Measurements from ENCODE around the gene FNBP1L. TPM values are rescaled to one million over a fixed set of nuclear protein-coding genes. Genes with fewer than 3 reads are reported as not detected.

The FNBP1L gene
- total RNA-seq, 1 experiment from 2014 or later, result 21.4 TPM

DNA sequence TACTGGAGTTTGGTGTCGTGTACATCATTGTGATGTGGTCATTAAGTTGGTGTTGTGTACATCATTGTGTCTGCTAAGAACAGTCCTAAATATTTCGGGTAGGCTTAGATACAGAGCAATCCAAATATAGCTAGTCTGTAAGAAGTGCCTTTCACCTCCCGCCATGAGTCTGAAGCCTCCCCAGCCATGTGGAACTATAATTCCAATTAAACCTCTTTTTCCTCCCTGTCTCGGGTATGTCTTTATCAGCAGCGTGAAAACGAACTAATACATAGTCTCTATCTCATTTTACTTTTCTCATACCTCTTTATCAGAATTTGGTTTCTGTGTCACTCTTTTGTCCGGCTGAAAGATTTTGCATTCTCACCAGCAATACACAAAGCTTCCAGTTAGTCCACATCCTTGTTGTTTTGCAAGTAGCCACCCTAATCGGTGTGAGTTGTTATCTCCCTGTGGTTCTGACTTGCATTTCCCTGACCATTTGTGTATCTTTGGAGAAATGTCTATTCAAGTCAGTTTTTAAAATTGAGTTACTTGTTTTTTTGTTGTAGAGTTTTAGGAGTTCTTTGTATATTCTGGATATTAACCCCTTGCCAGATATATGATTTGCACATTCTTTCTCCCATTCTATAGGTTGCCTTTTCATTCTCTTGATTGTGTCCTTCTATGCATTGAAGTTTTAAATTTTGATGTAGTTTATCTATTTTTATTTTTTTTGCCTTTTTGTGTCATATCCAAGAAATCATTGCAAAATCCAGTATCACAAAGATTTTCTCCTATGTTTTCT is 56.5 kb downstream of the FNBP1L start:
- H3K27ac ChIP-seq, result no peak overlapping the region
- no peak overlapping the region for H3K4me3 ChIP-seq
- no peaks in the 10 kb centered on the region for H3K27me3 ChIP-seq (replicated peaks)
- H3K36me3 ChIP-seq, result no peaks in the 10 kb centered on the region
- no peaks in the 10 kb centered on the region; the same call in 1 of the 2 replicates for H3K9me3 ChIP-seq (replicated peaks)
- H3K4me1 ChIP-seq (replicated peaks), result no peaks in the 10 kb centered on the region
- no peak for DNase-seq (ENCODE audit: low read depth in 1 of 2, low spot score in 2 of 2)

DNA sequence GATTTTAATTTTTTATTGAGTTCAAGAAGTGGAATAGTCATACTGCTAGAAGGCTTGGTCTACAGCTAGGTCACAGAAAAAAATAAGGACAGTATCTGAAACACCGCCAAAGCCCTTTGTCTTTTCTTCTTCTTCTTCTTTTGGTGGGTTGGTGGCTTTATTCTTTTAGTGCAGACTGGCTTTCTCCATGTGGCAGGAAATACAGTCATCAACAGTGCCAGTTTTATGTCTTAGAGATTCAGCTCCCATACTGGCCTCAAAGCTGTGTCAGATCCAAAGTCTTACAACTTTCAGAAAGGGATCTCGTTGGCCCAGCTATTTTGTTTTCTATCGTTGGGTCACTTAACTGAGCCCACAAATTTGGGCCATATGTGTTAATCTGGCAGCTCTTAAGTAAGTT is 58.2 kb downstream of the FNBP1L start:
- DNase-seq (ENCODE audit: low read depth in 1 of 2, low spot score in 2 of 2), result no peak
- H3K36me3 ChIP-seq, result no peaks in the 10 kb centered on the region
- no peaks in the 10 kb centered on the region for H3K27me3 ChIP-seq (replicated peaks)
- H3K27ac ChIP-seq, result no peak overlapping the region
- no peaks in the 10 kb centered on the region; the same call in 1 of the 2 replicates for H3K9me3 ChIP-seq (replicated peaks)
- no peak overlapping the region for H3K4me3 ChIP-seq
- H3K4me1 ChIP-seq (replicated peaks), result no peaks in the 10 kb centered on the region

DNA sequence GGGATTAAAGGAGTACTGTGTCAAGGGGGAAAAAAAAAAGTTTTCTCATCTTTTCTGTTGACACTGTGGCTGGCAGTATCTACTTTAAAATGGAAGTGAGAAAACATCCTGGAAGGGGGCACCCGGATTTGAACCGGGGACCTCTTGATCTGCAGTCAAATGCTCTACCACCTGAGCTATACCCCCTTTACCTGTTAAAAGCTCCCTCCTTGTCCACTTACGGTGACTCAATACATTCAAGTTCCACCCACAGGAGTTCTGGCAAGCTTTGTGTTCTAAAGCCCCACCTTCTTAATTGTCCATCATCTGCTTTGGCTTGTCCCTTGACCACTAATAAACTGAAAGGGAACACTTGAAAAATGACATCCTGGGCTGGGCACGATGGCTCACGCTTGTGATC is 68.2 kb downstream of the FNBP1L start:
- Histone ChIP-seq H3K36me3 (no peaks in the 10 kb centered on the region), H3K4me3 (no peak overlapping the region), H3K27ac (no peak overlapping the region), H3K27me3 (replicated peaks) (no peaks in the 10 kb centered on the region), H3K4me1 (replicated peaks) (no peaks in the 10 kb centered on the region), H3K9me3 (replicated peaks) (no peaks in the 10 kb centered on the region)
- peak in 1 of 2 experiments; percentile 4 for DNase-seq (ENCODE audit: low read depth in 1 of 2, low spot score in 2 of 2)

DNA sequence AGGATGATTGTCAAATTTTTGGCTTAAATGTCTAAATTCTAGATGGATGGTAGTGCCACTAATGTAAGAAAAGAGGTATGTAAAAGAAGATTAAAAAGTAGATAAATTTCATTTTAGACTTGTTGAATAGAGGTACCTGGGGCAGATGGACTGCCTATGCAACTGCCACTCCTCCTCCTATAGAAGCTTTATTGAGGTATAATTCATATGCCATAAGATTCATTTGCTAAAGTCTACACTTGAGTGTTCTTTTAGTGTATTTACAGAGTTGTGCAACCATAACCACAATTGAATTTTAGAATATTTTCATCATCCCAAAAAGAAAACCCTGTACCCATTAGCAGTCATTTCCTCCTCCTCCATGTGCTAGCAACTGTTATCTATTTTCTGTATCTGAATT is 70.6 kb downstream of the FNBP1L start:
- H3K27me3 ChIP-seq (replicated peaks), result no peaks in the 10 kb centered on the region
- no peak for DNase-seq (ENCODE audit: low read depth in 1 of 2, low spot score in 2 of 2)
- H3K4me3 ChIP-seq, result no peak overlapping the region
- H3K9me3 ChIP-seq (replicated peaks), result no peaks in the 10 kb centered on the region
- no peak overlapping the region for H3K27ac ChIP-seq
- no peaks in the 10 kb centered on the region for H3K4me1 ChIP-seq (replicated peaks)
- no peaks in the 10 kb centered on the region for H3K36me3 ChIP-seq

DNA sequence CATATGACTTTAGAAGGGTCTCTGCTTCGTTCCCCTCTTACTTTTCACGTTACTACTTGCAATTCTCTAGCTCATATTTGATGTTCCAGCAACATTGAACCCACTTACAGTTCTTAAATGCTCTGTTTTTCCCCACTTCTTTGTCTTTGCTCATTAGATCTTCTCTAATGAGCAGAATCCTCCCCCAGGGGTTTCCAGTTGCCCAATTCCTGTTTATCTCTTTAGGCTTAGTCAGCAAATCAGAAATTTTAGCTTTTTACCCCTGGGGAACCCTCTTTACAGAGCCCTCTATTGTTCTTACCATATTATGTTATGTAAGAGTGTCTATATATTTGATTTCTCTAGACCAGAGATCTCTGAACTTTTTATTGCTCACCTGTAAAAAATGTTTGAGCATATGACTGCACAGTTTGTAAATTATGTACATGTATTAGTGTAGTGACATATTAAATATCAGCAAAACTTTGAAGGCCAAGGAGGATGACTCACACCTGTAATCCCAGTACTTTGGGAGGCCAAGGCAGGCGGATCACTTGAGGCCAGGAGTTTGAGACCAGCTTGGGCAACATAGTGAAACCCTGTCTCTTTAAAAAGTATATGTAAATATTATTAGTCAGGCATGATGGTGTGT is 71.4 kb downstream of the FNBP1L start:
- H3K27ac ChIP-seq, result no peak overlapping the region
- DNase-seq (ENCODE audit: low read depth in 1 of 2, low spot score in 2 of 2), result no peak
- no peaks in the 10 kb centered on the region for H3K9me3 ChIP-seq (replicated peaks)
- H3K4me1 ChIP-seq (replicated peaks), result no peaks in the 10 kb centered on the region
- H3K27me3 ChIP-seq (replicated peaks), result no peaks in the 10 kb centered on the region
- no peak overlapping the region for H3K4me3 ChIP-seq
- no peaks in the 10 kb centered on the region for H3K36me3 ChIP-seq

DNA sequence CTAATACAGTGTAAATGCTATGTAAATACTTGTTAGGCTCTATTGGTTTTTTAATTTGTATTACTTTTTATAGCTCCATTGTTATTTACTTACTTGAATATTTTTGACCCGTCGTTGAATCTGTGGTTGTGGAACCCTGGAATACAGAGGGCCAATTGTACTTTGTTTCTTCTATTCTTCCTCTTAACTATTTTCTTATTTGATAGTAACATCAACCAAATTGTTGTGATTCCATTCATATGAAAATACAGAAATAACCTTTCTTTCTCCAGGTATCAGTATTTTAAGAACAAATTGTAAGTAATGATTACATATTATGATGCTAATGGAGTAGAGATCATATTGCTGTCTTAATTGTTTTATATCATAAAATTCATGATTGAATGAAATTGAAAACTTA is 73.7 kb downstream of the FNBP1L start:
- Histone ChIP-seq H3K4me1 (replicated peaks) (no peaks in the 10 kb centered on the region), H3K27me3 (replicated peaks) (no peaks in the 10 kb centered on the region), H3K9me3 (replicated peaks) (no peaks in the 10 kb centered on the region), H3K4me3 (no peak overlapping the region), H3K36me3 (no peaks in the 10 kb centered on the region), H3K27ac (no peak overlapping the region)
- no peak for DNase-seq (ENCODE audit: low read depth in 1 of 2, low spot score in 2 of 2)

DNA sequence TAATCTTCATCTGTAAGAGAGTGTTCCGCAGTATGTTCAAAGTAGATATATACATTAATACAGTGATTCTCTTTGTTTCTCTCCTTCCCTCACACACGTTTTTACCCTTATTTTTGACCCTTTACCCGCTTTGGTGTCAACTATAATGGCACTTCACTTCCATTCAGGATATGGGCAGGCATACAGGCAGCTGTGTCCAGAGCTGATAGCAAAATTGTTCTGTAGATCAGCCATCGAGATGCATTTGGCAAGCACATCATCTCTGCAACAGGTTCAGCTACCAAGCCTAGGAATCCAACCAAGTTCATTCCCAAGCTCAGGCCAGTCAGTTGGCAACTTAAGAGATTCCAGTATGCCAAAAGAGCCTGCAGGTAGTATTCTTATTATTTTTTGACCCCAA is 74.8 kb downstream of the FNBP1L start:
- Histone ChIP-seq H3K36me3 (no peaks in the 10 kb centered on the region), H3K9me3 (replicated peaks) (no peaks in the 10 kb centered on the region), H3K4me3 (no peak overlapping the region), H3K4me1 (replicated peaks) (no peaks in the 10 kb centered on the region), H3K27me3 (replicated peaks) (no peaks in the 10 kb centered on the region), H3K27ac (no peak overlapping the region)
- DNase-seq (ENCODE audit: low read depth in 1 of 2, low spot score in 2 of 2), result no peak

DNA sequence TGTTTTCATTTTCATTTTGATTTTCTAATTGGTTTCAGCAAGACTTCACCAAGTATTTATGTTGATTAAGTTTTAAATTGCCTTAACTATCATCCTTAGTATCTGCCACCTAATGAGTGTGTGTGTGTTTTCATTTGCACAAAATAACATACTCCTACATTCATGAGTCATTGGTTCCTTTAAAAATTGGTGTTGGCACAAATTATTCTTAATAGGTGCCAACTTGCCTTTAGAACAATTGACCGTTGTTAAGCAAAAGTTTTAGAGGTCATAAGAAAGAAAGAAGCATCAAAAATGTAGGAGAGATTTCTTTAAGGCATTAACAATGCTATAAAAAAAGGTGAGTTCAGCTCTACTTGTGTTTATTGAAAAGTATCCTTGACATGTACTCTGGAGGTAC is 77.5 kb downstream of the FNBP1L start:
- no peaks in the 10 kb centered on the region for H3K27me3 ChIP-seq (replicated peaks)
- no peak for DNase-seq (ENCODE audit: low read depth in 1 of 2, low spot score in 2 of 2)
- H3K4me3 ChIP-seq, result no peak overlapping the region
- H3K27ac ChIP-seq, result no peak overlapping the region
- H3K36me3 ChIP-seq, result no peaks in the 10 kb centered on the region
- H3K4me1 ChIP-seq (replicated peaks), result no peaks in the 10 kb centered on the region
- no peaks in the 10 kb centered on the region for H3K9me3 ChIP-seq (replicated peaks)

DNA sequence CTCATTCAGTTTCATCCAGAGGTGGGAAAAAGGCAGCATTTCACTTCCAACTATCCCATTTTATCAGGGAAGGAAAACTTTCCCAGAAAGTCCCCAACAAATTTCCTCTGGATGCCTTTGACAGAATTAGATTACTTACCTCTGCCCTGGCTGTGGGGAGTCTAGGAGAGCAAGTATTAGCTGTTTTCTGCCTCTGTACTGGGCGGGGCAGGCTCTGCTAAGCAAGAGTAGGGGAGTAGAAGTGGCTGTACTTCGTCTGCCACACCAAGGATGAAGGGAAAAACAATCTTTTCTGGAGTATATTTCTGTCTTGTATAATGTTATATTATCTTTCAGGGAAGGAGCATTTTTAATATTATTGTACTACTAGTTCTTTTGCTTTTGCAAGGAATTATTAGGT is 78.5 kb downstream of the FNBP1L start:
- no peaks in the 10 kb centered on the region for H3K27me3 ChIP-seq (replicated peaks)
- H3K4me1 ChIP-seq (replicated peaks), result no peaks in the 10 kb centered on the region
- H3K36me3 ChIP-seq, result no peaks in the 10 kb centered on the region
- no peak overlapping the region for H3K27ac ChIP-seq
- no peak for DNase-seq (ENCODE audit: low read depth in 1 of 2, low spot score in 2 of 2)
- H3K9me3 ChIP-seq (replicated peaks), result no peaks in the 10 kb centered on the region
- no peak overlapping the region for H3K4me3 ChIP-seq

DNA sequence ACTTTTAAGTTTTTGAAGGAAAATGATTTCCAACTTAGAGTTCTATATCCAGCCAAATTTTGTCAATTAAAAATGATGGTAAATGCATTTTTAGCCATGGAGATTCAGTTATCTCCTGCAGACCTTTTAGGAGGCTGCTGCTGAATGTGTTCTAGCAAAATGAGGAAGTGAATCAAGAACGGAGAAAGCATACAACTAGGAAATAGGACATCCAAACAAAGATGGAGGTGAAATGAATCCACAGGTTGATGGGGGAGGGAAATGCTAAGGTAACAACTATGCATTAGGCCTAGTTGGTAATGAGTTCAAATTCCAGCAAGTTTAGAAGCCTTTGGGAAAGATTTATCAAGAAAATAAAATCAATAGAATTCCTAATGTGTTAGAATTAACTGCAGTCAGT is 80.5 kb downstream of the FNBP1L start:
- Histone ChIP-seq H3K9me3 (replicated peaks) (no peaks in the 10 kb centered on the region), H3K27me3 (replicated peaks) (no peaks in the 10 kb centered on the region), H3K36me3 (no peaks in the 10 kb centered on the region), H3K27ac (no peak overlapping the region), H3K4me1 (replicated peaks) (no peaks in the 10 kb centered on the region), H3K4me3 (no peak overlapping the region)
- no peak for DNase-seq (ENCODE audit: low read depth in 1 of 2, low spot score in 2 of 2)

DNA sequence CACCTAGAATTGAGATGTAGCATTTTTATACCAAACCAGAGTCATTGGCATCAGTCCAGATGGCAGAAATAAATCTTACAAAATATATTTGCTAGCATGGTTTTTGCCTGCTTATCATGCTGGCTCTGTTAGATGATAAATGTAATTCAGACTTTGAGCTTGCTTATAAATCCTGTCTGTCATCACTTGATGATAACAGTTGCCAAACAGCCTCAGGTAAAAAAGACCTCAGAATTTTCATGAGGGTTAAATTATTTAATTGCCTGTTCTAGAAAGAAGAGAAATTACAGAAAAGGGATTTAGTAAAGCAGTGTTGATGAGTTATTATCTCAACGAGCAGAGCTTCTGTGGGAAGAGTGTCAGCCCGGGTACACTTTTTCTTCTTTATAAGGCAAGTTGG is 83.3 kb downstream of the FNBP1L start:
- Histone ChIP-seq H3K27ac (no peak overlapping the region), H3K9me3 (replicated peaks) (no peaks in the 10 kb centered on the region), H3K36me3 (no peaks in the 10 kb centered on the region), H3K27me3 (replicated peaks) (no peaks in the 10 kb centered on the region), H3K4me3 (no peak overlapping the region), H3K4me1 (replicated peaks) (no peaks in the 10 kb centered on the region)
- DNase-seq (ENCODE audit: low read depth in 1 of 2, low spot score in 2 of 2), result no peak

DNA sequence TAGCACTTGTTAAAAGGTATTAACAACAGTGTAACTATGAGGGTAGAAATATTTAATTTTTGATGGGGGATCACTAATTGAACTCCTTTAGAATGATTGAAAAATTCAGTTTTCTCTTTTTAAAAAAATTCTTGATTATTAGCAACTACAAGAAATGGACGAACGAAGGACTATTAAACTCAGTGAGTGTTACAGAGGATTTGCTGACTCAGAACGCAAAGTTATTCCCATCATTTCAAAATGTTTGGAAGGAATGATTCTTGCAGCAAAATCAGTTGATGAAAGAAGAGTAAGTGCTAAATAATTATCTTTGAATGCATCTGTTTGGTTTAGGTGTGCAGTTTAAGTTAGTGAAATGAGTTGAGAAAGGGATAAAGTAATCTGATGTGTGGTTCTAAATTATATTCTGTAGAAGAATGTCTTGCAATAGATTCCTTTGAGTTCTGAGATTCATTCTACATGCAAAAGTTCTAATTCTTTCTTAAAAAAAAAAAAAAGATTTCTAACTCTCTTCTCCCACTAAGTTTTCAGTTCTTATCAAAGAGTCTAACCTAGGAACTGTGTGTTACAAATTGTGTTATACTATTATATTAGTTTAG is 85.0 kb downstream of the FNBP1L start:
- Histone ChIP-seq H3K4me1 (replicated peaks) (no peaks in the 10 kb centered on the region), H3K9me3 (replicated peaks) (no peaks in the 10 kb centered on the region), H3K4me3 (no peak overlapping the region), H3K27ac (no peak overlapping the region), H3K36me3 (no peaks in the 10 kb centered on the region), H3K27me3 (replicated peaks) (no peaks in the 10 kb centered on the region)
- no peak for DNase-seq (ENCODE audit: low read depth in 1 of 2, low spot score in 2 of 2)

DNA sequence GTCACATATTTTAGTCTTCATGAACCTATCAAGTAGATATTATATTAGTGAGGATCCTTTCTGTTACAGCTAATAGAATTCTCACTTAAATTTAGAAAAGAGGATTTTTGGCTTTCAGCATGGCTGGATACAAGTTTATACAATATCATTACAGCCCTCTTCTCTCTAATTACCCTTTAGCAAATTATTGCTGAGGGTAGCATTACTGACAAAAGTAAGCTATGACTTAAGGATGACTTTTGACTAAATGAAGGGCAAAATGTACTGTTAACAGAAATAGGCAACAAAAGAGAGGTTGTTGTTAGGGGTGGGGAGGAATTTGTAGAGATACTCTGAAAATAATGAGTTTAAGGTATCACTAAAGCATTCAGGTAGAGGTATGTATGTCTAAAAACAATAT is 85.8 kb downstream of the FNBP1L start:
- Histone ChIP-seq H3K36me3 (no peaks in the 10 kb centered on the region), H3K27ac (no peak overlapping the region), H3K9me3 (replicated peaks) (no peaks in the 10 kb centered on the region), H3K27me3 (replicated peaks) (no peaks in the 10 kb centered on the region), H3K4me1 (replicated peaks) (no peaks in the 10 kb centered on the region), H3K4me3 (no peak overlapping the region)
- DNase-seq (ENCODE audit: low read depth in 1 of 2, low spot score in 2 of 2), result no peak

DNA sequence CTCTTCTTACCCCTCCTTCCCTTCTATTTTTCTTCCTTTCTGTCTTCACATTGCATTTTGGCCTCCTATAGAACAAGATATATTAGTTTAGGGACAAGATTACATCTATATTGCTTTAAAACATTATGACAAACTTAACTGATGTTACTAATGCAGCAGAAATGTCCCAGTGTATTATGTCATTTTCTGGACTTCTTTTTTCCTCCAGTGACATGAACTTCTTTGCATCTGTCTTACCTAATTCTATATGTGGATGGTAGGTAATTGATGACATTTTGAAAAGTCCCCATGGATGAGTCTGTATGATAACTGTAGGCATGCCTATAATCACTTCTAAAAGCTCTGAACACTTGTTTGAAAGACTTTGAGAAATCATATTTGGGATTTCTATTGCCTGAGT is 89.5 kb downstream of the FNBP1L start:
- DNase-seq (ENCODE audit: low read depth in 1 of 2, low spot score in 2 of 2), result no peak
- Histone ChIP-seq H3K27me3 (replicated peaks) (no peaks in the 10 kb centered on the region), H3K4me1 (replicated peaks) (no peaks in the 10 kb centered on the region), H3K36me3 (no peaks in the 10 kb centered on the region), H3K9me3 (replicated peaks) (no peaks in the 10 kb centered on the region), H3K4me3 (no peak overlapping the region), H3K27ac (no peak overlapping the region)

Data from SJSA1 (cell line).